ENCODE data around the gene RASD1.

Gene RASD1

DNA sequence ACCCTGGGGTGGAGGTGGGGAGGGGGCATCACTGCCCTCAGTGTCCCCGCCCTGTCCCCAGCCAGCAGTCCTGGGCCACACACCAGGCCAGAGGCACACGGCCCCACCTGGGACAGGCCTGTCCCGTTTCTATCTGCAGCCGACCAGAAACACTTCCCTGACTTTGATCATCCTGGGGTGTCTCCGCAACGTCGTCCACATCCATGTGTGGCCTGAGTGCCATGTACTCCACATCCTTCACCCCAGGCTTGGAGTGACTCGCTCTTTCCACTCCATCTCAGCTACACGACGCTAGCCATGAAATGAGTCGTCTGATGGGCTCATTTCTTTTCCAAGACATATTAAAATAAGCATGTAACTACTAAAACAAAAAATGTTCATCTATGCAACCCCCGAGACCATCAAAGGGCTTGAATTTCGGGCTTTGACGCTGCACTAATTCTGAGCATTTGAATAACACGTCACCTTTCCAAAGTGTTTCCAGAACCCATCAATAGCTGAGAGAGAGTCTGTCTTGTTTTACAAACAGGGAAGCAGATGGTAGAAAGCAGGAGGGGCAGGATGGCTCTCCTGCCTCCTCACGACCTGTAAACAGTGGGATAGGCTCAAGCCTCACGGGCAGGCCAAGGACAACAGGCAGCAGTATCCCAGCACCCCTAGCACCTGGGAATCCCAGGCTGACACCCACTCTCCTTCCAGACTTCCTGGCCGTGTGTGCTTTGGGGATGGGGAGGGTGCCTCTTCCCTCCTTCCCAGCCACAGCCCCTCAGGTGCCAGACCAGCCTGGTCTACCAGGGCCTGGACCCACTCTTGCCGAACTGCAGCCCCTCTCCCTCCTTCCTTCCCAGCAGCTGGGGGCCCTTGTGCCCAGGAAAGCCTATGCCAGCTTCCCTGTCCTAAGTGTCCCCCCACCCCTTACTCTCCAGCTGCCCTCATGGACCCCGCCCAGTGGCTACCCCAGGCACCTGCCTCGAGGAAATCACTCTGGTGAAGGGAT lies 20.0 kb upstream of the RASD1 start:
- H3K27ac ChIP-seq (ENCODE audit: low read depth, low read length, severe bottlenecking): peak overlapping the region; percentile 61
- H3K4me1 ChIP-seq (ENCODE audit: control insufficient read depth, insufficient read depth, low read length, poor library complexity, severe bottlenecking): peaks cover 30% of the 10 kb centered on the region
- no peaks in the 10 kb centered on the region for H3K9me3 ChIP-seq (ENCODE audit: control insufficient read depth, low read length)
- WGBS, 2 experiments (ENCODE audit: insufficient coverage in 2 of 2): 82 to 84% methylated on average over 18 to 21 of the region's 21 CpGs
- no peak overlapping the region for H3K4me3 ChIP-seq (ENCODE audit: extremely low read depth, insufficient read depth, low read length, poor library complexity, severe bottlenecking)
- no peaks in the 10 kb centered on the region for H3K36me3 ChIP-seq (ENCODE audit: control insufficient read depth, insufficient read depth, low read length)

DNA sequence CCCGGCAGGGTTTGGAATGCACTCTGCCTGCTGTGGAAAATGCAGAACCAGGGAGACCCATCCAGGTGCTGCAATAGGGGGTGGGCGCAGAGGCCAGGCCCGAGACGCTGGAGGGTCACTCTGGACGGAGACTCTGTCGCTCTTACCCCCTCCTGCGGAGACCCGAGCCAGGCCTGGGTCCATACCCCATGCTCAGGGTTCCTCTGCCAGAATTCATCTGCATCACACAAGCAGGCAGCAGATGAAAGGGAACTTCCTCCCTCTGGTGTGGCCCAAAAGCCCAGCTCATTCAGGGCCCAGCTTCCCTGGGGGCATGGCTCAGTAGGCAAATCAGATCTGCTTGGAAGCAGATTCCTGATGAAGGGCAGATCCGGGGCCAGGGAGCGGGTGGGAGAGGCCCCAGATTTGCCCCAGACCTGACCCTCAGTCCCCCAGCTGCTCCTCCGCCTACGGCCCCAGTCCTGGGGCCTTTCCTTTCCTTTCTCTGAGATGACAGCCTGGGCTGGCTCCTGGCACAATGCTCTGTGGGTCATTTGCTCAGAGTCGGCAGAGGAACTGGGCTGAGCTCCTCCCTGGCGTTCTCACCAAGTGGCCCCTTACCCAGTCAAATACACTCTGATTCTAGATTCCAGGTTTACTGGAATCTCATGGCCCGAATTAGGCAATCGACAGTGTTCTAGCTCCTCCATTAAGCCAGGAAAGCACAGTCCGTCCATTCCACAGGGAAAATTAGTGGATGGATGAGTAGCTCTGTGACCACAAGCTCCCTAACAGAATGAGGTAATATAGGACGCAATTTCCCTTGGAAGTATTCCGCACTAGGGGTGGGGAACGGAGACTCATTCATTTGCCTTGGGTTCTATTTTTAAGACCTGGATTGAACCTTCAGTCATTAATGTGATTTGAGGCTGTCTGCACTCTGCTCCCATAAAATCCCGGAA lies 19.1 kb upstream of the RASD1 start:
- Histone ChIP-seq H3K9me3 (ENCODE audit: control insufficient read depth, low read length) (no peaks in the 10 kb centered on the region), H3K27ac (ENCODE audit: low read depth, low read length, severe bottlenecking) (peak overlapping the region; percentile 61), H3K4me3 (ENCODE audit: extremely low read depth, insufficient read depth, low read length, poor library complexity, severe bottlenecking) (no peak overlapping the region), H3K36me3 (ENCODE audit: control insufficient read depth, insufficient read depth, low read length) (no peaks in the 10 kb centered on the region), H3K4me1 (ENCODE audit: control insufficient read depth, insufficient read depth, low read length, poor library complexity, severe bottlenecking) (peaks cover 32% of the 10 kb centered on the region)
- 66 to 67% methylated on average over 18 to 19 of the region's 21 CpGs for whole genome bisulfite sequencing, 2 experiments (ENCODE audit: insufficient coverage in 2 of 2)

DNA sequence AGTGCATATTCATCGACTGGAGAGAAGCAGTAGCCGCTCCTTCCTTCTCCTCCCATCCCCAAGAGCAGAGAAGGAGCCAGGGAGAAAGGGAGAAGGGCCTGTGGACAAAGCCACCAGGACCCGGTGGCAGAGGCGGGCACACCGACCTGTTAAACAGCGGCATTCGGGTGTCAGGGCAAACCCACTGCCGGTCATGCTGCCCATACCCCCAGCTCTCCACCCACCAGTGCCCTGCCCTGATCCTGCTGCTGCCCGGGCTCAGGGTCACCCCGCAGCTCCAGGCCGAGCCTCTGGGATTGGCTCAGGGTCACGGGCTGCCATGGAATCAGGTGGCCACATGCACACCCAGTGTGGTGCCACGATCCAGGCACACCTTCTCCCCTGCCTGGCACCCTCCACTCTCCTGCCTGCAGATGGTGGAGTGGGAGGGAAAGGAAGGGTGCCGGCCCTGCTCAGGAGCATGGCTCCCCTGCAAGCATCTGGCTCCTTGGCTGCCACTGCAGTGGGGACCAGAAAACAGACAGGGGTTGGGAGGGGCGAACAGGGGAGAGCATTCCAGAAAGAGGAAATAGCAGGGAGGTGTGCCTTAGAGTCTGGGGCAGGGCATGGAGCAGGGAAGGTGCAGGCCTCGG lies 18.3 kb upstream of the RASD1 start:
- no peaks in the 10 kb centered on the region for H3K9me3 ChIP-seq (ENCODE audit: control insufficient read depth, low read length)
- no peaks in the 10 kb centered on the region for H3K36me3 ChIP-seq (ENCODE audit: control insufficient read depth, insufficient read depth, low read length)
- H3K4me1 ChIP-seq (ENCODE audit: control insufficient read depth, insufficient read depth, low read length, poor library complexity, severe bottlenecking): peaks cover 33% of the 10 kb centered on the region
- WGBS, 2 experiments (ENCODE audit: insufficient coverage in 2 of 2): 84 to 85% methylated on average over 9 to 11 of the region's 16 CpGs
- H3K4me3 ChIP-seq (ENCODE audit: extremely low read depth, insufficient read depth, low read length, poor library complexity, severe bottlenecking): no peak overlapping the region
- H3K27ac ChIP-seq (ENCODE audit: low read depth, low read length, severe bottlenecking): peak overlapping the region; percentile 61

DNA sequence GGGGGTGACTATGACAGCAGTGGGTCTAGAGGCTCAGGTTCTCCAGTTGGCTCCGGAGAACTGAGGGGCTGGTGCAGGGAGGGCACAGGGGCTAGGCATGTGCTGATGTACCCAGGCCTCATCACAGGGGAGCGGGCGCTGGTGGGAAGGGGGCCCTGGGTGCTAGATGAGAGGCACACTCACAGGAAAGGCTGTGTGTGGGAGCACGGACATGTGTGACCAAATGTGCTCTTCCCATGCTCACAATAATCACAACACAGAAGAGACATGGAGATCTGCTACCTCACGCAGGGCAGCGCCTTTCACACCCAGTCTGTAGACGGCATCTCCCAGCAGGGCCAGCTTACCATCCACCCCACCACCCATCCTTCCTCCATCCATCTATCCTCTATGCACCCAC lies 17.4 kb upstream of the RASD1 start:
- Histone ChIP-seq H3K27ac (ENCODE audit: low read depth, low read length, severe bottlenecking) (no peak overlapping the region), H3K36me3 (ENCODE audit: control insufficient read depth, insufficient read depth, low read length) (no peaks in the 10 kb centered on the region), H3K4me1 (ENCODE audit: control insufficient read depth, insufficient read depth, low read length, poor library complexity, severe bottlenecking) (peaks cover 33% of the 10 kb centered on the region), H3K4me3 (ENCODE audit: extremely low read depth, insufficient read depth, low read length, poor library complexity, severe bottlenecking) (no peak overlapping the region), H3K9me3 (ENCODE audit: control insufficient read depth, low read length) (no peaks in the 10 kb centered on the region)
- 95% methylated on average over 4 to 7 of the region's 7 CpGs for WGBS, 2 experiments (ENCODE audit: insufficient coverage in 2 of 2)

DNA sequence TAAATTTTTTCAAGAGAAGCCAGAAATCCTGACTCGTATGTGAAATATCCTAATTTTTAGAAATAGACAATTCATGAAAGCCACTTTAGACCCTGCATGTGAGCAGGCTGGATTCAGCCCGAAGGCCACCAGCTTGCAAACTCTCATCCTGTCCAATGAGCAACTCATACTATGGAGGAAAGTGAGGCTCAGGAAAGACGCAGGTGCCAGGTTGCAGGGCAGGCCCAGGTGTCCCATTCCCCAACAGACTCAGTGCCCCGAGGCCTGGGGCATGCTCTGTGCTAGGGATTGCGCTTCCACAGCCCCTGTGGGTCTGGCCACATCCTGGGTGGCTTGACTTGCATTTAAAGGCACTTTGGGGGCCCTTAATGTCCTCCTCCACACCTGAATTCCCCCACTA lies 16.7 kb upstream of the RASD1 start:
- Histone ChIP-seq H3K36me3 (ENCODE audit: control insufficient read depth, insufficient read depth, low read length) (no peaks in the 10 kb centered on the region), H3K27ac (ENCODE audit: low read depth, low read length, severe bottlenecking) (no peak overlapping the region), H3K4me1 (ENCODE audit: control insufficient read depth, insufficient read depth, low read length, poor library complexity, severe bottlenecking) (peaks cover 33% of the 10 kb centered on the region), H3K9me3 (ENCODE audit: control insufficient read depth, low read length) (no peaks in the 10 kb centered on the region), H3K4me3 (ENCODE audit: extremely low read depth, insufficient read depth, low read length, poor library complexity, severe bottlenecking) (no peak overlapping the region)
- 89 to 94% methylated on average over 3 to 4 of the region's 5 CpGs for WGBS, 2 experiments (ENCODE audit: insufficient coverage in 2 of 2)

DNA sequence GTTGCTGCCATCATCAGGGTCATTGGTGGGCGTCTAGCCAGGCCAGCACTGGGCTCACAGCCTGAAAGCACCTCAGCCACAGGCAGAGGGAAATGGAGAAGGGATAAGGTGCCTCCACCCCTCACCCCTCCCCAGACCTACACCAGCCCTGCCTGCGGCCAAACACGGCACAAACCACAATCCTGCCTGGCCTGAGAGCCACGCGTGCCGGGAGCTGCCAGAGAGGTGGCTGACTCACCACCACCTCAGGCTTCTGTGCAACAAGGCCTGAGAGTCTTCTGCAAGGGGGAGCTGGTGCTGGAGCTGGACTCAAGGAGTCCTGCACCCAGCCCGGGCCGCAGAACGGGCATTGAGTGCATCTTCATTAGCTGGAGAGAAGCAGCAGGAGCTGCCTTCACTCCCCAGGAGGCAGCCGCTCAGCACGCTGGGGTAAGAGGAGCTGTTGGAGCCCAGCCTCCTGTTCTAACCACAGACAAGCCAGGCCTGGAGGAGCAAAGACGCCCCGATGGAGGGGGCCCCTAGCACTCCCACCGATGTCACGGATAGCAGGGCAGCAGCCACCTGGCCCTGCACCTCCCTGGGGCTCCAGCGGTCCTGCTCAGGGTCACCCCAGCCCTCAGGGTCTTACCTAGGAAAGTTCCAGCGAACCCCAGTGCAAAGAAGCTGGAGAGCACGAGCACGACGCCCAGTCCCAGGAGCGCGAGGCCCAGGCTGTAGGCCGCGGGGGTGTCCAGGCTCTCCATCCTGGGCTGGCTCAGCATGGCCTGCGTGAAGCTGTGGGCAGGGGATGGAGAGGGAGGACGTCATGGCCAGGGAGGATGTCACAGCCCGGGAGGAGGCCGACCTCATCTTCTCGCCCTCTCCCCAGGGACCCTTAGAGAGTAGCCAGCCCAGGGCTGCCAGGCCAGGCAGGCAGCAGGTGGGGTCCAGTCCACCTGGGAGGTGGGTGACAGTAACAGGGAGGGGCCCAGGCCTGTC lies 16.0 kb upstream of the RASD1 start:
- no peak overlapping the region for H3K27ac ChIP-seq (ENCODE audit: low read depth, low read length, severe bottlenecking)
- no peaks in the 10 kb centered on the region for H3K9me3 ChIP-seq (ENCODE audit: control insufficient read depth, low read length)
- 86 to 94% methylated on average over 16 to 23 of the region's 29 CpGs for WGBS, 2 experiments (ENCODE audit: insufficient coverage in 2 of 2)
- no peak overlapping the region for H3K4me3 ChIP-seq (ENCODE audit: extremely low read depth, insufficient read depth, low read length, poor library complexity, severe bottlenecking)
- peaks cover 30% of the 10 kb centered on the region for H3K4me1 ChIP-seq (ENCODE audit: control insufficient read depth, insufficient read depth, low read length, poor library complexity, severe bottlenecking)
- no peaks in the 10 kb centered on the region for H3K36me3 ChIP-seq (ENCODE audit: control insufficient read depth, insufficient read depth, low read length)

DNA sequence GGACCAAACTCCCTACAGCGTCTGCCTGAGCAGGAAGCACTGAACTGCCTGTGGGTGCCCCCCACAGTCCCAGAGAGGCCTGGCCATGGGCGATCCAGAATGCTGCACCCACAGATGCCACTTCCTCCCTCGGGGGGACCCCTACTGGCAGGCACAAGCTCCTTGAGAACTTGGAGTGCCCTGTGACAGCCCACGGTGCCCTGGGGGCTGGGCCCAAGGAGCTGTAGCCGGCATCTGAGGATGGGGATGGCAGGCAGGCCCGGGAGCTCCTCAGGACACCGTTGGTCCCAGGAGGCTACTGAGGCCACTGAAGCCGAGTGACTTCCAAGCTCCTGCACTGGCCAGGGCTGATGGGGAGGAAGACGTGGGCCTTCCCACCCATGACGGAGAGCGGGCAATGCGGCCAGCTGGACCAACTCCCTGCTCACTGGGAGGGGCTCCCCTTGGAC lies 15.1 kb upstream of the RASD1 start:
- H3K36me3 ChIP-seq (ENCODE audit: control insufficient read depth, insufficient read depth, low read length): no peaks in the 10 kb centered on the region
- H3K4me3 ChIP-seq (ENCODE audit: extremely low read depth, insufficient read depth, low read length, poor library complexity, severe bottlenecking): no peak overlapping the region
- H3K27ac ChIP-seq (ENCODE audit: low read depth, low read length, severe bottlenecking): no peak overlapping the region
- no peaks in the 10 kb centered on the region for H3K9me3 ChIP-seq (ENCODE audit: control insufficient read depth, low read length)
- peaks cover 26% of the 10 kb centered on the region for H3K4me1 ChIP-seq (ENCODE audit: control insufficient read depth, insufficient read depth, low read length, poor library complexity, severe bottlenecking)
- 90 to 91% methylated on average over 9 to 12 of the region's 12 CpGs for WGBS, 2 experiments (ENCODE audit: insufficient coverage in 2 of 2)

DNA sequence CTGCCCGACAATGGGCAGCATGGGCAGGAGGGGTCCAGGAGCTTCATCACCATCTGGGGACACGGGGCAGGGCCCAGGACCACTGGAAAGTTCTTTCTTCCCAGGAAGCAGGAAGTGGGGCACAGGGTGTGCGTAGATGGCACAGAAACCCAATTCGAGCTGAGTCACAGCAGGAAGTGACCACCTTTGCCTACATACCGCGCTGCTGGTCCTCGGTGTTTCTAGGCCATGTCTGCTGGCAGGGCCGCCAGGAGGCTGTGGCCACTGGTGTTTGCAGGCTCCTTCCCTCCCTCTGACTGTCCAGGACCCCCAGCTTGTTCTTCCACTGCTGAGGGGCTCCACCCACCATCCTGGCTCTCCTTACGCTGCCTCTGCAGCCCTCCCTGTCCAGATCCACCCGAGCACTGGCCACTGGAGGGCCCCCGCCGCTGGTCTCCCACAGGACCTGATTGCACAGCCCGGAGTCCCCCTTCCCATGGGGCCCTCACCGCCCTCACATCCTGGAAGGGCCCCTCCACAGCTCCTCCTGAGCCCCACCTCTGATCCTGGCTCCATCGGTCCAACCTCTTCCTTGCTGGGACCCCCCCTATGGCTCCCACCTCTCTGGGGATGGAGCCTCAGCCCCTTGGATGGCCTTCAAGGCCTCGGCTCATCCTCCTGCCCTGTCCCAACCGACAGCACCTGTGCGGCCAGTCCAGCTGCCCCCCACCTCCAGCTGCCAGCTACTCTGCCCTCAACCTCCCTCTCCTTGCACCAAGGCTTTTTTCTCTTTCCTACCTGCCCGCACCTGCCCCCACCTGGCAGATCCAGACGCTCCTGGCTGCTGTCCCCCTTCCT lies 14.5 kb upstream of the RASD1 start:
- 93 to 94% methylated on average over 18 to 20 of the region's 20 CpGs for WGBS, 2 experiments (ENCODE audit: insufficient coverage in 2 of 2)
- H3K4me3 ChIP-seq (ENCODE audit: extremely low read depth, insufficient read depth, low read length, poor library complexity, severe bottlenecking): no peak overlapping the region
- H3K4me1 ChIP-seq (ENCODE audit: control insufficient read depth, insufficient read depth, low read length, poor library complexity, severe bottlenecking): peaks cover 20% of the 10 kb centered on the region
- H3K36me3 ChIP-seq (ENCODE audit: control insufficient read depth, insufficient read depth, low read length): no peaks in the 10 kb centered on the region
- no peak overlapping the region for H3K27ac ChIP-seq (ENCODE audit: low read depth, low read length, severe bottlenecking)
- H3K9me3 ChIP-seq (ENCODE audit: control insufficient read depth, low read length): no peaks in the 10 kb centered on the region
